ENCODE measurements around the gene DDN. TPM values are rescaled to one million over a fixed set of nuclear protein-coding genes. Genes with fewer than 3 reads are reported as not detected.

The DDN gene
- total RNA-seq, 1 experiment from 2014 or later: 0.51 TPM

- intact Hi-C loops (cut with micrococcal nuclease; ENCODE audit: unreplicated experiment): no loop called here
- no peak overlapping the region for H3K4me3 ChIP-seq (ENCODE audit: low read depth in 2 of 2, low read length in 2 of 2)
- POLR2A ChIA-PET: no interaction called here
These were observed 44.2 kb downstream of the DDN start for GRCh38 chr12:48954841-48955501.

DNA sequence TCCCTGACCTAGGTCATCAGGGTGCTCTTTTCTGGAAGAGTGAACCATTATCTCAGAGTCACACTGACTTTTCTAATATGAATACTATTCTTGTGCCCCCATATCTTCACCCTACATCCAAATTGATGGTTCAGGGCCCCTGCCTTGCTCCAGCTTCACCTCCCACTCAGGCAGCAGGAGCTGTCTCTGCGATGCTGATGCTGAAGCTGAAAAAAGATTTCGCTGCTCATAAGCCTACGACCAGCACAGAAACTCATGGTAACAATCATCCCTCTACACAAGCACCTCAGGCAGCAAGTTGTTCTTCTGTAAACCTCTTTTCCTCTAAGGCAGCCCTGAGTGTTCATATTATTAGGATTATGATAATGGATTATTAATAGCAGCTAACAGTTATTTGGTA, 45.1 kb downstream of the DDN start:
- no peak for ATAC-seq
- no peak for DNase-seq (ENCODE audit: low read depth, low spot score)
- H3K4me3 ChIP-seq (ENCODE audit: low read depth in 2 of 2, low read length in 2 of 2): no peak overlapping the region
- no peaks in the 10 kb centered on the region for H3K9me3 ChIP-seq (ENCODE audit: control insufficient read depth, insufficient read depth, low read depth, low read length)
- no peak overlapping the region for H3K27ac ChIP-seq (ENCODE audit: low read length)
- no peaks in the 10 kb centered on the region for H3K27me3 ChIP-seq (ENCODE audit: control insufficient read depth, insufficient read depth, low read length)
- peaks cover 18% of the 10 kb centered on the region for H3K4me1 ChIP-seq (ENCODE audit: control insufficient read depth, insufficient read depth, low read length)
- peaks cover 6% of the 10 kb centered on the region; the same call in 1 of the 2 replicates for H3K36me3 ChIP-seq (ENCODE audit: control insufficient read depth, insufficient read depth, low read length)
- CTCF ChIA-PET: no interaction called here
- POLR2A ChIA-PET: no interaction called here
- intact Hi-C loops (cut with micrococcal nuclease; ENCODE audit: unreplicated experiment): no loop called here
- no TSS peak for BruUV-seq (replicated peaks)
- TF ChIP-seq, protein P1, sequence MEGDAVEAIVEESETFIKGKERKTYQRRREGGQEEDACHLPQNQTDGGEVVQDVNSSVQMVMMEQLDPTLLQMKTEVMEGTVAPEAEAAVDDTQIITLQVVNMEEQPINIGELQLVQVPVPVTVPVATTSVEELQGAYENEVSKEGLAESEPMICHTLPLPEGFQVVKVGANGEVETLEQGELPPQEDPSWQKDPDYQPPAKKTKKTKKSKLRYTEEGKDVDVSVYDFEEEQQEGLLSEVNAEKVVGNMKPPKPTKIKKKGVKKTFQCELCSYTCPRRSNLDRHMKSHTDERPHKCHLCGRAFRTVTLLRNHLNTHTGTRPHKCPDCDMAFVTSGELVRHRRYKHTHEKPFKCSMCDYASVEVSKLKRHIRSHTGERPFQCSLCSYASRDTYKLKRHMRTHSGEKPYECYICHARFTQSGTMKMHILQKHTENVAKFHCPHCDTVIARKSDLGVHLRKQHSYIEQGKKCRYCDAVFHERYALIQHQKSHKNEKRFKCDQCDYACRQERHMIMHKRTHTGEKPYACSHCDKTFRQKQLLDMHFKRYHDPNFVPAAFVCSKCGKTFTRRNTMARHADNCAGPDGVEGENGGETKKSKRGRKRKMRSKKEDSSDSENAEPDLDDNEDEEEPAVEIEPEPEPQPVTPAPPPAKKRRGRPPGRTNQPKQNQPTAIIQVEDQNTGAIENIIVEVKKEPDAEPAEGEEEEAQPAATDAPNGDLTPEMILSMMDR (IDR thresholded peaks at IDR 0.05): no peak
- TF ChIP-seq REST (IDR thresholded peaks at IDR 0.05; ENCODE audit: insufficient read depth in 1 of 2, low read depth in 2 of 2, low read length in 1 of 2) (no peak), SIN3A (IDR thresholded peaks at IDR 0.05; ENCODE audit: borderline replicate concordance, insufficient read depth, low read depth, low read length) (no peak), TCF7L2 (IDR thresholded peaks at IDR 0.05; ENCODE audit: low read depth, low read length) (no peak), POLR2AphosphoS5 (IDR thresholded peaks at IDR 0.05; ENCODE audit: low read depth, low read length) (no peak)
- in situ Hi-C loops (cut with HindIII; ENCODE audit: low pct_unique_long_range_greater_than_20kb, low sequenced_read_pairs): no loop called here

More at GRCh38 chr12:48954841-48955501, 44.2 kb downstream of the DDN start:
- Histone ChIP-seq H3K36me3 (ENCODE audit: control insufficient read depth, insufficient read depth, low read length) (peaks cover 6% of the 10 kb centered on the region; the same call in 1 of the 2 replicates), H3K27ac (ENCODE audit: low read length) (no peak overlapping the region), H3K27me3 (ENCODE audit: control insufficient read depth, insufficient read depth, low read length) (no peaks in the 10 kb centered on the region), H3K9me3 (ENCODE audit: control insufficient read depth, insufficient read depth, low read depth, low read length) (no peaks in the 10 kb centered on the region), H3K4me1 (ENCODE audit: control insufficient read depth, insufficient read depth, low read length) (peaks cover 18% of the 10 kb centered on the region)
- BruUV-seq (replicated peaks): no TSS peak
- in situ Hi-C loops (cut with HindIII; ENCODE audit: low pct_unique_long_range_greater_than_20kb, low sequenced_read_pairs): no loop called here
- no peak for DNase-seq (ENCODE audit: low read depth, low spot score)
- TF ChIP-seq, protein P1 (IDR thresholded peaks at IDR 0.05): no peak
- TF ChIP-seq POLR2AphosphoS5 (IDR thresholded peaks at IDR 0.05; ENCODE audit: low read depth, low read length): no peak
- no peak for TF ChIP-seq REST (IDR thresholded peaks at IDR 0.05; ENCODE audit: insufficient read depth in 1 of 2, low read depth in 2 of 2, low read length in 1 of 2)
- no peak for TF ChIP-seq SIN3A (IDR thresholded peaks at IDR 0.05; ENCODE audit: borderline replicate concordance, insufficient read depth, low read depth, low read length)
- TF ChIP-seq TCF7L2 (IDR thresholded peaks at IDR 0.05; ENCODE audit: low read depth, low read length): no peak
- CTCF ChIA-PET: no interaction called here
- ATAC-seq: no peak

All from Panc1 (cell line).